GM18861 (cell line): ENCODE results near the gene CAPN14.

Experiments used
- ATAC-seq: cut with Tn5 transposase; IDR thresholded peaks from one replicate; pipeline ENCODE4 v1.9.1; 2021; ENCODE audit not compliant: unreplicated experiment

The CAPN14 gene

GRCh38 chr2:31227711-31228125 is 10.4 kb upstream of the CAPN14 start:
- no peak for ATAC-seq

GRCh38 chr2:31227110-31227509 is 9.8 kb upstream of the CAPN14 start:
- no peak for ATAC-seq

- ATAC-seq = no peak
Observed at GRCh38 chr2:31226266-31226665, 9.0 kb upstream of the CAPN14 start.

- no peak for ATAC-seq
Observed at GRCh38 chr2:31223749-31224148, 6.4 kb upstream of the CAPN14 start.

GRCh38 chr2:31223026-31223425 is 5.7 kb upstream of the CAPN14 start:
- ATAC-seq = no peak

- no peak for ATAC-seq
Observed at GRCh38 chr2:31222071-31222470, 4.8 kb upstream of the CAPN14 start.

GRCh38 chr2:31221544-31221943 is 4.2 kb upstream of the CAPN14 start:
- no peak for ATAC-seq

- peak; percentile 71 for ATAC-seq
Observed at GRCh38 chr2:31219131-31219969, 2.0 kb upstream of the CAPN14 start.

GRCh38 chr2:31216734-31217133 is 581 bp downstream of the CAPN14 start:
- ATAC-seq = peak; percentile 28

GRCh38 chr2:31214444-31214915 is 2.8 kb downstream of the CAPN14 start:
- no peak for ATAC-seq

GRCh38 chr2:31213601-31214443 is 3.5 kb downstream of the CAPN14 start:
- ATAC-seq = no peak

GRCh38 chr2:31212659-31213600 is 4.4 kb downstream of the CAPN14 start:
- no peak for ATAC-seq

- no peak for ATAC-seq
Observed at GRCh38 chr2:31208240-31208639, 9.1 kb downstream of the CAPN14 start.

- no peak for ATAC-seq
Observed at GRCh38 chr2:31207790-31208189, 9.5 kb downstream of the CAPN14 start.

- ATAC-seq = no peak
Observed at GRCh38 chr2:31205613-31206012, 11.7 kb downstream of the CAPN14 start.

GRCh38 chr2:31205186-31205585 is 12.1 kb downstream of the CAPN14 start:
- ATAC-seq = no peak

GRCh38 chr2:31204783-31205182 is 12.5 kb downstream of the CAPN14 start:
- ATAC-seq = no peak

- no peak for ATAC-seq
Observed at GRCh38 chr2:31203916-31204315, 13.4 kb downstream of the CAPN14 start.

GRCh38 chr2:31202833-31203232 is 14.5 kb downstream of the CAPN14 start:
- no peak for ATAC-seq

GRCh38 chr2:31202041-31202440 is 15.3 kb downstream of the CAPN14 start:
- ATAC-seq = no peak

- no peak for ATAC-seq
Observed at GRCh38 chr2:31200972-31201371, 16.3 kb downstream of the CAPN14 start.
